Measurements from ENCODE around the gene PHRF1. TPM values are rescaled to one million over a fixed set of nuclear protein-coding genes. Genes with fewer than 3 reads are reported as not detected.

PHRF1 gene
- total and polyA plus RNA-seq, 7 donors: 6.6 to 29.3 (median 16.1) TPM

DNA sequence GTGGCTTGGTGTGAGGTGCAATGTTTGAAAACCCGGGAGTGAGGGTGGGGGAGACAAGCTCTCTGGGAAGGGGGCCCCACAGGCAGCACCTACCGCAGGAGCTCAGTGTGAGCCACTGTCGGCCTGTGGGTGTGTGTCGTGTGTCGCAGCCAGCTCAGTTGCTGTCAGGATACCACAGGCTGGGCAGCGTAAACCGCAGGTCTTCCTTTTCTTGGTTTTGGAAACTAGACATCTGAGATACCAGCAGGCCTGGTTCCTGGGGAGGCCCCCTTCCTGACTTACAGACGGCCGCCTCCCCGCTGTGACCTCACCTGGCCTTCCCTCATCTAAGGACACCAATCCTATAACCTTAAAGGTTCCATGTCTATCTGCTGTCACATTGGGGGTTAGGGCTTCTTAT lies 20.1 kb downstream of the PHRF1 start:
- Histone ChIP-seq H3K27ac (no peak overlapping the region), H3K27me3 (no peaks in the 10 kb centered on the region), H3K36me3 (peaks cover 31 to 99% (median 79%) of the 10 kb centered on the region in 4 donors), H3K4me3 (no peak overlapping the region), H3K4me1 (no peaks in the 10 kb centered on the region), H3K9me3 (no peaks in the 10 kb centered on the region)
- intact Hi-C loops (cut with DNase I): no loop called here
- no peak for DNase-seq
- 88 to 94% methylated on average over 10 of the region's 10 CpGs for WGBS, 2 donors
- TF ChIP-seq CTCF (IDR thresholded peaks at IDR 0.05): no peak
- no peak for TF ChIP-seq POLR2AphosphoS5 (IDR thresholded peaks at IDR 0.05)
- TF ChIP-seq POLR2A (IDR thresholded peaks at IDR 0.05): no peak
- TF ChIP-seq EP300 (IDR thresholded peaks at IDR 0.05): no peak

GRCh38 chr11:597166-597725 lies 21.0 kb downstream of the PHRF1 start:
- 91 to 92% methylated on average over 29 of the region's 29 CpGs for WGBS, 2 donors
- TF ChIP-seq CTCF (IDR thresholded peaks at IDR 0.05) (no peak), POLR2AphosphoS5 (IDR thresholded peaks at IDR 0.05) (no peak), POLR2A (IDR thresholded peaks at IDR 0.05) (no peak), EP300 (IDR thresholded peaks at IDR 0.05) (no peak)
- Histone ChIP-seq H3K4me1 (no peaks in the 10 kb centered on the region), H3K27me3 (no peaks in the 10 kb centered on the region), H3K4me3 (no peak overlapping the region), H3K27ac (no peak overlapping the region), H3K36me3 (peaks cover 40 to 99% (median 82%) of the 10 kb centered on the region in 4 donors), H3K9me3 (no peaks in the 10 kb centered on the region)
- no peak for DNase-seq
- intact Hi-C loops (cut with DNase I): no loop called here

DNA sequence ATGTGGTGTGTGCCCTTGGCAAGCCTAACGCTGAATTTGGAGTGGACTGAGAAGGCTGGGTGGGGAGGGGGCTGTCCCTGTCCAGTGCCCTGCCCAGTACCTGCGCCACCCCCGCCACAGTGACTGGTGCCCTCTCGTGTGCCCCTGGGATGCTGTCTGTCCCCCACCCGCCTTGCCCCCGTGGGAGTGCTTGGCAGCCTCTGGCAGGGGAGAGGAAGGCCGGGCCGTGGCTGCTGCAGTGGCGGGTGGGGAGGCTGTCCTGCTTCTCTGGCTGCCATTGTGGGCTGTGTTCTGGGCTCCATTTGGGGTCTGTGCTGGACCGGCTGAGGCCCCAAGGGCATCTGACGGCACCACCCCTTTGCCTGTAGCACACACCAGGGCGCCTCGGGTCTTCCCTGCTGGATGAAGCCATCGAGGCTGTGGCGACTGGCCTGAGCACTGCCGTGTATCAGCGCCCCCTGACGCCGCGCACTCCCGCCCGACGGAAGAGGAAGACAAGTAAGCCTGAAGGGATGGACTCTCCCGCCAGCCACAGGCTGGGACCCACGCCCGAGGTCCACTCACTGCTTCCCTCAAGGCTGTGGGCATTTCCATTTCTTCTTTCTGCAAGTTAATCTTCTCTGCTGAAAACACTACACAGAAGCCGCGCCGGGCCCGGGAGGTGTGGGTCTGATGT lies 21.9 kb downstream of the PHRF1 start:
- Histone ChIP-seq H3K4me3 (no peak overlapping the region), H3K27ac (no peak overlapping the region), H3K27me3 (no peaks in the 10 kb centered on the region), H3K36me3 (peaks cover 32 to 99% (median 80%) of the 10 kb centered on the region in 4 donors), H3K4me1 (no peaks in the 10 kb centered on the region), H3K9me3 (no peaks in the 10 kb centered on the region)
- TF ChIP-seq POLR2A (IDR thresholded peaks at IDR 0.05) (no peak), EP300 (IDR thresholded peaks at IDR 0.05) (no peak), CTCF (IDR thresholded peaks at IDR 0.05) (no peak), POLR2AphosphoS5 (IDR thresholded peaks at IDR 0.05) (no peak)
- WGBS, 2 donors: 91 to 96% methylated on average over 30 of the region's 30 CpGs
- intact Hi-C loops (cut with DNase I): no loop called here
- DNase-seq: no peak

- no peak overlapping the region for H3K4me3 ChIP-seq
- intact Hi-C loops (cut with DNase I): no loop called here
- DNase-seq: no peak
- H3K36me3 ChIP-seq: peaks cover 19 to 99% (median 84%) of the 10 kb centered on the region in 4 donors
- H3K4me1 ChIP-seq: peaks cover 0 to 6% (median 2%) of the 10 kb centered on the region in 4 donors
- H3K9me3 ChIP-seq: no peaks in the 10 kb centered on the region
- H3K27me3 ChIP-seq: no peaks in the 10 kb centered on the region
- TF ChIP-seq CTCF (IDR thresholded peaks at IDR 0.05): no peak
- TF ChIP-seq POLR2A (IDR thresholded peaks at IDR 0.05): no peak
- no peak for TF ChIP-seq POLR2AphosphoS5 (IDR thresholded peaks at IDR 0.05)
- no peak for TF ChIP-seq EP300 (IDR thresholded peaks at IDR 0.05)
- H3K27ac ChIP-seq: no peak overlapping the region
- 94 to 95% methylated on average over 23 of the region's 23 CpGs for WGBS, 2 donors
Measured at GRCh38 chr11:601573-602245, 25.4 kb downstream of the PHRF1 start.
